LNCaP clone FGC (cell line): Measurements from ENCODE around the gene MLN.

Experiments used
- DNase-seq: peaks from one replicate; pipeline ENCODE4 v3.0.0-alpha.2; 2011; ENCODE audit warnings: low read depth
- H3K4me3 ChIP-seq: 2 replicates; pipeline ENCODE4 v1.5.1; 2011; ENCODE audit warnings: mild to moderate bottlenecking, low read depth, low read length, control low read depth
- CTCF ChIP-seq: IDR thresholded peaks from 2 replicates; pipeline ENCODE4 v1.5.1; 2012; ENCODE audit warnings: mild to moderate bottlenecking; ENCODE audit not compliant: control insufficient read depth, insufficient read depth; ENCODE audit errors: extremely low read depth

MLN gene

DNA sequence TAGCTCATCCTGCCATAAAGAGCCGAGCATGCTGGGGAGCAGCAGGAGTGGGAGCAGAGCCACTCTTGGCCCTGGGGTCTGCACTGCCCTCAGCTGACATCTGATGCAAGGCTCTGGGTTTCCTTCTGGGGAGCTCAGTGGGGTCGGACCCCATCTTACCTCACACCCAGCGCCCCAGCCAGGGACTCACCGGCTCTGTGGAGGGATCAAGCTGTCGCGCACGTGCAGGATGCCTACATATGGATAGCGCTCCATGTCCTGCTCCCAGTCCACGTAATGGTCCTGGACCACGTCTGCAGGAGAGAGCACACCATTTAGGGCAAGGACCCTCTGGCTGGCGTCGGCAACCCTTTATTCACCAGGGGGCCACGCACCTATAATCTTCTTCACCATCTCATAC lies 27.0 kb downstream of the MLN start:
- no peak for DNase-seq
- H3K4me3 ChIP-seq = no peak overlapping the region
- no peak for TF ChIP-seq CTCF

DNA sequence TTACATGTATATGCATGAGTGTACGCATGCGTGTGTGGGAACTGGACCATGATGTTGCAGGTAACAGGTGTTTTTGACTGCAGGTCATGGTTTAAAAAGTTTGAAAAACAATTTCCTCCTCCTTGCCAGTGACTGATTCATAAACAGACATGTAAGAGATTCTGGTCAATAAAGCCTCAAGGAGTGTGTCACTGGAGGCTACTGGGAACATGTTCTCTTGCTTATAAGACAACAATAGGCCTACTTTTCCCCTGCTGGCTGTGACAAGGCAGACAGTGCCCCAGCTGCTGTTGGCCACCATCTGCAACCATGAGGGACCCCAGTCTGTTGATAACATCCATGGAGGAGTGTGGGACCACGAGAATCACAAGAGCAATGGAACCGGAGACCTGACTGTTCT lies 27.6 kb downstream of the MLN start:
- DNase-seq = no peak
- TF ChIP-seq CTCF = no peak
- no peak overlapping the region for H3K4me3 ChIP-seq

DNA sequence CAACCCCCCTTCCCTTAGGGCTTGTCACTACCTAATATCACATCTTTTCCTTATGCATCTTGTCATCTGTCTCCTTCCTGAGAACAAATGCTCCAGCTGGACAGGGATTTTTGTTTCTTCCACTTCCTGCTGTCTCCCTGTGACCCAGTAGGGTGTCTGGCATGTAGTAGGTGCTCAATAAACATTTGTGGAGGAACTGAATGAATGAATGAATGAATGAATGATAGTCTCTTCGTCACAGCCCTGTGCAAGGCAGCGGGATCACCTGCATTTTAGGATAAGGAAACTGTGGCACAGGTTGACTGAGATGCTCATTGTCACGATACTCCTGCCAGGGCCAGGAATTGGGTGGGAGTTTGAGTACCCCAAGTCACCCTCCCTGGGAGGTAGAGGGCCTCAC lies 29.0 kb downstream of the MLN start:
- TF ChIP-seq CTCF = no peak
- DNase-seq = no peak

GRCh38 chr6:33772902-33773472 lies 30.8 kb downstream of the MLN start:
- no peak for DNase-seq
- H3K4me3 ChIP-seq = no peak overlapping the region
- no peak for TF ChIP-seq CTCF

More for the DNA sequence above, 29.0 kb downstream of the MLN start:
- H3K4me3 ChIP-seq = no peak overlapping the region

GRCh38 chr6:33772082-33772830 lies 31.5 kb downstream of the MLN start:
- no peak for DNase-seq
- no peak for TF ChIP-seq CTCF
- H3K4me3 ChIP-seq = no peak overlapping the region

DNA sequence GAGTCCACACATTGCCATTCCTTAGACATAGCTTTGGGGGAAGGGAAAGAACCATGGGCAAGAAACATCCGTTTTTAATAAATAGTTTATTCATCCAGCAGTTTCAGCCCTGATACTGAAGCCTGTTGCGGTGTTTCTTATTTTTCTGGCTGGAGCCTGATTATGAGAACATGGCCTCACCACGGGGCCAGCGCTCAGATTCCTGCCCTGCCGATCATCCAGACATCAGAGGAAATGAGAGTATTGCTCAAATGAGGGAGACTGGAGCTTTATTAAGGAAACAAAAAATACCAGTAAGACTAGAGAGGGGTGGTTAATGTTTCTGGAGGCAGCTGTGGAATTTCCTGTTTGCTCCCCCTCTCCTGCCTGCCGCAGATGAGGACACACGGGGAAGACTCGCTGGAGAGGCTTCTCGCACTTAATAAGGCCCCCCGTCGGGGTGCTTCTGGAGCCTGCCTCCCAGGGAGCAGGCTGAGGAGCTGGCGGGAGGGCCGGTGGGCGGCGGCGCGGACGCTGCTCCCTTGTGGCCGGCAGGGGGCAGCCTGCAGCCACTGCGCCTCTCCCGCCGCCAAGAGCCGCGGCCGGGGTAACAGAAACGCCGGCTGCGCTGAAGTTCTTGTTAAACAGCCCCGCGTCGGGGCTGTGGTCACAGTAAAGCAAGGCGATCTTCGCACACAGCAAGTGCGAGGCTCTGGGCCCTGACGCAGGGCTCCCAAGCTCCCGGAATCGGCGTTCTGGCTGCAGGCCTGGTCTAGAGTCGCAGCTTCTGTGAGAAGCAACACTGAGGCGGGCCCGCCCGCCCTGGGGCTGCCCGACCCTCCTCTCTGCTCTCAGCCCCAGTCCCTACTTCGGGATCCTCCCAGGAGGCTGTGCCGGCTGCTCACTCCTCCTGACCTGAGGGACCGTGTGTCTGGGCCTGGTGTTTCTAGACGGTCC lies 32.4 kb downstream of the MLN start:
- H3K4me3 ChIP-seq = no peak overlapping the region
- TF ChIP-seq CTCF = peak; percentile 95
- DNase-seq = no peak
